Stimulated activated CD8-positive, alpha-beta memory T cell treated with anti-CD3 and anti-CD28 coated beads, Interleukin-15, amount 100 ng/mL, for 48 hours (primary cell): ENCODE measurements around the gene AJUBA.
"Not testable (repeated sequence)": the region's sequence is repeated elsewhere in the genome, so short reads cannot be mapped to it uniquely, and the experiment has no call there.

ENCODE experiments used
- DNase-seq, 2 donors: peaks; one replicate each; pipeline ENCODE4 v3.0.0-alpha.2; 2020; ENCODE audit warnings: low read depth in 2 of 2

The AJUBA gene

GRCh38 chr14:23006188-23006534 lies 23.8 kb upstream of the AJUBA start:
- no peak for DNase-seq

GRCh38 chr14:23005451-23006187 lies 23.3 kb upstream of the AJUBA start:
- no peak for DNase-seq

DNA sequence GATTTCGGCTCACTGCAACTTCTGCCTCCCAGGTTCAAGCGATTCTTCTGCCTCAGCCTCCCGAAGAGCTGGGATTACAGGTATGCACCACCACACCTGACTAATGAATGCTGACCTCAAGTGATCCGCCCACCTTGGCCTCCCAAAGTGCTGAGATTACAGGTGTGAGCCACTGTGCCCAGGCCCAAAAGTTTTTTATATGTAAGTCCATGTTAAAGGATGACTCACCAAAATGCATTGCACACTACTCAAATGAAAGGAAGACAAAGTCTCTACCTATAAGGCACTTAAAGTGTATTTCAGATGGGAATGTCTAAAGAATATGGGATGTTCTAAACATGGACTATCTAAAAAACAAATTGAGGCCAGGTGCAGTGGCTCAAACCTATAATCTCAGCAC lies 21.9 kb upstream of the AJUBA start:
- not testable (repeated sequence) for DNase-seq

DNA sequence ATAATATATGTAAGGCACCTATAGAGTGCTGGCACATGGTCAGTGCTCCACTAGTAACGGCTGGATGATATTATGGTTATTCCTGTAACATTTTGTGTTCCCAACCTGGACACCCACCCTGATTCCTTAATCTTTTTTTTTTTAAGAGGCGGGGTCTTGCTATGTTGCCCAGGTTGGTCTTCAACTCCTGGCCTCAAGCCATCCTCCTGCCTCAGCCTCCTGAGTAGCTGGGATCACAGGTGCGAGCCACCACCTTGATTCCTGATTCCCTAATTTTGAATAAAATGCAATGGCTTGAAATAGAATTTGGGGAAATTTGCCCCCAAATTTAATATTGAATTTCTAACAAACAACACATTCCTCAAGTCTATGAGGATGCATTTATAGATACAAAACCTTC lies 20.2 kb upstream of the AJUBA start:
- no peak for DNase-seq

DNA sequence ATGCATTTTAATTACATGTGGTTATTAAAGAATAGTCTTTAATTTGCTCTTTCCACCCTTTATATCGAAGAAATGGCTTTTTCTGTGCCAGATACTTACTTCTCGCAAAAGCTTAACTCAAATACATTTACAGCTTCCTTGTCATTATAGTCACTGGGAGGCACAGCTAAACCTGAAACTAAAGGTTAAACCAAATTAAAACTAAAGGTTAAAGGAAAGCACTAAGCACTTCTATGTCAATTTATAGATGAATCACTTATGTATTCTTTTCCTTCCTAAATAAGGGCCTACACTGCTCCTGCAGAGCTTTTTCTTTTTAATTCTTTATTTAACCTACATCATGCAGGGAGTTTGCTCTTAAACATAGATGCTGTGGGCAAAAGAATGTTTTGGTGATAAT lies 18.5 kb upstream of the AJUBA start:
- DNase-seq, result no peak

- no peak for DNase-seq
These were observed 16.1 kb upstream of the AJUBA start for GRCh38 chr14:22998329-22999012.

DNA sequence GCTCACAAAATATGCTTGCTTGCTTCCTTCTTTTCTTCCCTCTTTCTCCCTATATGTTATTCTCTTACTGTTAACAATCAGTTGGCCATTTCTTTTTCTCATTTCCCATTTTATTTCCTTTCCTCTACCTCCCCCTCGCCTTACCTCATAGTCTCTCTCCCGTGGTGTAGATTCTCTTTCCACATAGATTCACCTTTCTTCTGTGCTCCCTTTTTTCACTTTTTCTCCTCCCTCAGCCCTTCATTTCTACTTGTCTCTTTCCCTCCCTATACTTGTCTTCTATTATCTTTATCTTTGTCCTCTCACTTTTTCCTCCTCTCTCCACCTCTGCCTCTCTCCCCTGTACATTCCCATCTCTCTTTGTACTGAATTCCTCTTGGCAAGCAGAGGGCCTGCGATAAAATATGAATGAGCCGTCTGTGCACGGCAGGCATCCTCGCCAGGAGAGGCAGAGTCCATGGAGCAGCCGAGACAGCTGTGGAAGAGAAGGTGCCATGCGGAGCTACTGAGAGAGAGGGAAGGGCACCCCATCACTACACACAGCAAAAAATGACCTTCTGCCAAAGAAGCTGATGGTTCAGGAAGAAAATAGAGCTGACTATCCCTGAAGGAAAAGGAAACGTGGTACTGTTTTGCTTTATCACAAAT lies 15.4 kb upstream of the AJUBA start:
- no peak for DNase-seq

- no peak for DNase-seq
These were observed 14.7 kb upstream of the AJUBA start for GRCh38 chr14:22996768-22997654.

- no peak for DNase-seq
These were observed 13.7 kb upstream of the AJUBA start for GRCh38 chr14:22995889-22996625.

DNA sequence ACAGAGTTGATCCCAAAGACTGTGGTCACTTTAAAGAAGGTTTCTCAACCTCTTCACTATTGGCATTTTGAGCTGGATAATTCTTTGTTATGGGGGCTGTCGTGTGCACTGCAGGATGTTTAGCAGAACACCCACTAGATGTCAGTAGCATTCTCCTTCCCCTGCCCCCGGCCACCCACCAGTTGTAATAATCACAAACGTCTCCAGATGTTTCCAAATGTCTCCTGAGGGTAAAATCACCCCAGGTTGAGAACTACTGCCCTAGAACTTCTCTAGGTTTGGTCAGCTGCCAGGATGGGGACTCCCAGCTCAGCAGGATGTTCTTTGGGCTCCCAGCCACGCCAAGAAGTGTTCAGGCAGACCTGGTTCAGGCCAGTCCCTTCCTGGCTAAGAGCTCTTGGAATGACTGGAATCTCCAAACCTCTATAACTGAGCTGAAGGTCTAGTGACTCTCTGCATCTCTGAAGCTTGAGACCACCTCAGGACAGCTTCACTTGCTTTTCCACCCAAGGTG lies 12.5 kb upstream of the AJUBA start:
- DNase-seq, result no peak

DNA sequence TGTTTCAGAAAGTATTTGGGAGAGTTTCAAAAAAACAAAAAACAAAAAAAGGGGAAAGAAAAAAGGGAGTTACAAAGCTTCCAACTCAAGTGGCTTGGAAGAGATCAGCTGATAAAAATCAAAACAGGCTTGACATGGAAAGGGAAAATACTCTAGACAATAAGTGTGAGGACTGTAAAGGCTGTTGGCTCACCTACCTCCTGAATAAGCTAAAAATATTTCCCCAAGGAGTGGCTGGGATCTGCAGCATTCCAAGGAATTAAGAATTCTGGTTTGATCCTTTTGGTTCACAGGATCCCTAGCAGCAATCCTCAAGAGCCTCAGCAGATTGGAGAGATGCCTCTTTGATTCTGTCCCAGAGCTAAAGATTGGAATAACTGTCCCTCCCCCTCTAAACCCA lies 11.2 kb upstream of the AJUBA start:
- DNase-seq, result no peak

- DNase-seq, result no peak
These were observed 9.5 kb upstream of the AJUBA start for GRCh38 chr14:22991852-22992251.

GRCh38 chr14:22987291-22987690 lies 4.9 kb upstream of the AJUBA start:
- no peak for DNase-seq

DNA sequence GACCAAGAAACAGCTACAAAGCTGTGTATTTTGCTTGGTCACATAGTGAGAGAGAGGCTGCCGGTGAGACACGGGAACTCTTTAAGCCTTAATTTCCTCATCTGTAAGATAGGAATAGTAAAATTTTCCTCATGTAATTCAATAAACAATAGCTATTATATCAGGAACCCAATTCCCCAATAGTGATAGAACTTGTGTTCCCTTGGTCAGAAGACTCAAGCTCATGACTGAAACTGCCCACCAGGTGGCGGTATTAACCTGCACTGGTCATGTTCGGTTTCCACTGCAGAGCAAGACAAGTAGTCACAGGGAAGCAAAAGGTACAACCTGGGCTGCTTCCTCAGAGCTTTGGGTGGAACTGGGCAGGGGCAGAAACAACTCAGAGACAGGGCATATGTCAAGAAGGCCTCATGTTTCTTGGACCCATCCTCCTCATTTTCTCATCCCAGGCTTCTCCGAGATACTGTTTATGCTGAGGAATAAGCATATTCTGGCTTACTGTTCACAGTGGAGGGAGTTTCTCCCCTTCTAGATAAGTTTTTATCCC lies 4.2 kb upstream of the AJUBA start:
- peak; percentile 67 to 73 for DNase-seq

DNA sequence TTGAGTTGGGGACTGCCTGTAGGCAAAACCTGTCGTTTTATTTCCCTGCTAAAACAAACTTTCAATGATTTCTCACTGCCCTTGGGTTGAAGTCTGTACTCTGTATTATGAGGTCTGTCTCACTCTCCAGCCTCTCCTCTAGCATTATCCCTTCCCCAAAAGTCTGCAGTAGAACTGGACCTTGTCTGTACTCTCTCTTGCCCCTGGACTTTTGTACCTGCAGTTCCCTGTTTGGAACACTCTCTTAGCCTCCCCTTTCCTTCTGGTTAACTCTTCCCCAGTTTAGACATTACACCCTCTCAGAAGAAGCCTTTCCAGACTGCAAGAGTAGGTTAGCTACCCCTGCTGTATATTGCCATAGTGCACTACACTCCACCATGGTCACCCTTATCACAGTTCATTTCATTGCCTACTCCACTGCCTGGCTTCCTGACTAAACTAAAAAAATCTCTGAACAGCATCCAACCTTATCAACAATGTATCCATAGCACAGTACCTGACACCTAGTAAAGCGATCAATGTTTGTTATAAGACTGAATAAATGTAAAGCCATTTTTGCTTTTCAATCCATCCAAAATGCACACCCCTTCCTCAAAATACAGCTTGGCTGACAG lies 3.6 kb upstream of the AJUBA start:
- no peak for DNase-seq

GRCh38 chr14:22984959-22985658 lies 2.8 kb upstream of the AJUBA start:
- no peak for DNase-seq

- no peak for DNase-seq
These were observed 375 bp downstream of the AJUBA start for GRCh38 chr14:22981876-22982476.

- no peak for DNase-seq
These were observed 1.1 kb downstream of the AJUBA start for GRCh38 chr14:22981090-22981875.

- no peak for DNase-seq
These were observed 1.7 kb downstream of the AJUBA start for GRCh38 chr14:22980672-22981089.
